KOPT-K1 (cell line): Measurements from ENCODE around the gene DAZL.
A peak's percentile ranks its signal among the peaks of the same experiment; 100 is the strongest.

Experiments
- H3K27ac ChIP-seq: fragments of 200-600 bp; sonication (generic); 2 replicates; pipeline ENCODE4 v1.5.1; 2016; ENCODE audit warnings: antibody characterized with exemption, mild to moderate bottlenecking, low read depth, low read length; ENCODE audit not compliant: poor library complexity, severe bottlenecking
- H3K36me3 ChIP-seq: fragments of 200-600 bp; sonication (generic); 2 replicates; pipeline ENCODE4 v1.5.1; 2017; ENCODE audit warnings: antibody characterized with exemption, mild to moderate bottlenecking, low read length, moderate library complexity; ENCODE audit not compliant: insufficient read depth
- H3K9me3 ChIP-seq: fragments of 200-600 bp; sonication (generic); 2 replicates; pipeline ENCODE4 v1.5.1; 2017; ENCODE audit warnings: antibody characterized with exemption, low read length, mild to moderate bottlenecking; ENCODE audit not compliant: insufficient read depth, poor library complexity, severe bottlenecking

DAZL gene

DNA sequence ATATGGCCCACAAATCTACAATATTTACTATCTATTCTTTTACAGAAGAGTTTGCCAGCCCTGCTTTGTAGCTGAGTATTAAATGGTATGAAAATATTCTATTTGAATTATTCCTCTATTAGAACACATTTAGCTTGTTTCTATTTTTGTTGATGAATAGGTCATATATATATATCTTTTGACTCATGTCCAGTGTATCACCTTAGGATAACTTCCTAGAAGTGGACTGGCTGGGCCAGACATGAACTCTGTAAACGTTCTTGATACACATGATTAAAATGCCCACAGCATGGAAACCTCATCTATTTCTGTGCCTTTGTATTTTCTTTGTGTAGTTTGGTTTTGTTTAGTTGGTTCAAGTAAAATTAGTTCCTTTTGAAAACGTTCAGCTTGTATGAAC, 37.1 kb downstream of the DAZL start:
- Histone ChIP-seq H3K27ac (no peak overlapping the region), H3K9me3 (peaks cover 9% of the 10 kb centered on the region), H3K36me3 (no peaks in the 10 kb centered on the region)

DNA sequence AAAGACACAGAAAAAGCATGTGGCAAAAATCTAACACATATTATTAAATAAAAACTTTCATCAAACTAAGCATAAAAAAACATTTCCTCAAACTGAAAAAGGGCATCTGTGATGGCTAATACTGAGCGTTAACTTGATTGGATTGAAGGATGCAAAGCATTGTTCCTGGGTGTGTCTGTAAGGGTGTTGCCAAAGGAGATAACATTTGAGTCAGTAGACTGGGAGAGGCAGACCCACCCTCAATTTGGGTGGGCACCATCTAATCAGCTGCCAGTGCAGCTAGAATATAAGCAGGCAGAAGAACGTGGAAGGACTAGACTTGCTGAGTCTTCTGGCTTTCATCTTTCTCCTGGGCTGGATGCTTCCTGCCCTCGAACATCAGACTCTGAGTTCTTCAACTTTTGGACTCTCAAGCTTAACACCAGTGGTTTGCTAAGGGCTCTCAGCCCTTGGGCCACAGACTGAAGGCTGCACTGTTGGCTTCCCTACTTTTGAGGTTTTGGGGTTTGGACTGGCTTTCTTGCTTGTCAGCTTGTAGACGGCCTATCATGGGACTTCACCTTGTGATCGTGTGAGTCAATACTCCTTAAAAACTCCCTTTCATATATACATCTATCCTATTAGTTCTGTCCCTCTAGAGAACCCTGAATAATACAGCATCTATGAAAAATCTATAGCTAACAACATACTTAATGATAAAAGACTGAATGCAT, 45.4 kb downstream of the DAZL start:
- H3K36me3 ChIP-seq: no peaks in the 10 kb centered on the region
- peaks cover 6% of the 10 kb centered on the region for H3K9me3 ChIP-seq
- no peak overlapping the region for H3K27ac ChIP-seq

DNA sequence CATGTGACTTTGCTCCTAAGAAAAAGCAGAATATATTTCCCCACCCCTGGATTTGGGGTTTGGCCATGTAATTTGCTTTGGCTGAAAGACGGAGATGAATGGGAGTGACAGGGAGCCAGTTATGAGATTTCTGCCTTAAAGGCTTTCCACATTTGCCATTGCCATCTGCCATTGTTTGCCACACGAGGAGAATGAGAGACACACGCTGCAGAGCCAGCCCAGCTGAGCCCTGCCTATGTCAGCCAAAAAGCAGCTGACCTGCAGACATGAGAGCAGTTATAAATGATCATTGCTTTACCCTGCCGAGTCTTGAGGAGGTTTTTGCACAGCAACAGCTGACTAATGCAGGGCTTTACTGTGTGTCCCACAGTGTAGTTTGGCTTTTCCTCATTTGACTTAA, 51.1 kb downstream of the DAZL start:
- no peaks in the 10 kb centered on the region for H3K36me3 ChIP-seq
- H3K27ac ChIP-seq: no peak overlapping the region
- no peaks in the 10 kb centered on the region for H3K9me3 ChIP-seq

DNA sequence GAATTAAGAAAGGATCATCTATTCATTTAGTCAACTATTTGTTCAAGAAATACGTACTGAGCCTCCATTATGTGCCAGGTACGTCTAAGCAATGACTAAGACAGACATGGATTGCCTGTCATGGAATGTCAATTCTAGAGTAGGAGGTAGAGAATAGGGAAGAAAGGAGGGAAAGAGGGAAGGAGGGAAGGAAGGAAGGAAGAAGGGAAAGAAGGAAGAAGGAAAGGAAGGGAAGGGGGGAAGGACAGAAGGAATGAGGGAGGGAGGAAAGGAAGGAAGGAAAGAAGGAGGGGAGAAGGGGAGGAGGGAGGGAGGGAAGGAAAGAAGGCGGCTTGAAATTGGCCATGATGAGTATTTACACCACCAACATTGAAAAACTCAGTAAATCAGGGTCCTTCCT, 52.5 kb downstream of the DAZL start:
- no peaks in the 10 kb centered on the region for H3K36me3 ChIP-seq
- no peak overlapping the region for H3K27ac ChIP-seq
- no peaks in the 10 kb centered on the region for H3K9me3 ChIP-seq

DNA sequence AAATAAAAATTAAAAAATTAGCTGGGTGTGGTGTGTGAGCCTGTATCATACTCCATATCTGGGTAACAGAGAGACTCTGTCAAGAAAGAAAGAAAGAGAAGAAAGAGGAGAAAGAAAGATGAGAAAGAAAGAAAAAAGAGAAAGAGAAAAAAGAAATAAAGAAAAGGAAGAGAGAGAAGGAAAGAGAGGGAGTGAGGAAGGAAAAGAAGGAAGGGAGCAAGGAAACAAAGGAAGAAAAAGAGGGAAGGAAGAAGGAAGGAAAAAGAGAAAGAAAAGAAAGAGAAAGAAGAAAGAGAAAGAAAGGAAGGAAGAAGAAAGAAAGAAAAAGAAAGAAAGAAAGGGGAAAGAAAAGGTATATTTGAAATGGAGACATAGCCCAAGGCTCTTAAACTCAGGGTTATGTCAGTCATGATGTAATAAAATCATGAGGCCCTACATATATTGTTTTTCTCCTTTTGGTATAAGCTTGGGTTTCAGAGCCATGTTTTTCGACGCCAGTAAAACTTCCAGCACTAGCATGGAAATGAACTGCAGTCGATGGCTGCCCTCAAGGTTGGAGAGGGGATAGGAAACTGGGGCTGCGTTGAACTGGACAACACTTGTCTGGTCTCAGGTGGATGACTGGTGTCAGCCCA, 53.8 kb downstream of the DAZL start:
- peak overlapping the region; percentile 34 for H3K27ac ChIP-seq
- no peaks in the 10 kb centered on the region for H3K36me3 ChIP-seq
- H3K9me3 ChIP-seq: no peaks in the 10 kb centered on the region

DNA sequence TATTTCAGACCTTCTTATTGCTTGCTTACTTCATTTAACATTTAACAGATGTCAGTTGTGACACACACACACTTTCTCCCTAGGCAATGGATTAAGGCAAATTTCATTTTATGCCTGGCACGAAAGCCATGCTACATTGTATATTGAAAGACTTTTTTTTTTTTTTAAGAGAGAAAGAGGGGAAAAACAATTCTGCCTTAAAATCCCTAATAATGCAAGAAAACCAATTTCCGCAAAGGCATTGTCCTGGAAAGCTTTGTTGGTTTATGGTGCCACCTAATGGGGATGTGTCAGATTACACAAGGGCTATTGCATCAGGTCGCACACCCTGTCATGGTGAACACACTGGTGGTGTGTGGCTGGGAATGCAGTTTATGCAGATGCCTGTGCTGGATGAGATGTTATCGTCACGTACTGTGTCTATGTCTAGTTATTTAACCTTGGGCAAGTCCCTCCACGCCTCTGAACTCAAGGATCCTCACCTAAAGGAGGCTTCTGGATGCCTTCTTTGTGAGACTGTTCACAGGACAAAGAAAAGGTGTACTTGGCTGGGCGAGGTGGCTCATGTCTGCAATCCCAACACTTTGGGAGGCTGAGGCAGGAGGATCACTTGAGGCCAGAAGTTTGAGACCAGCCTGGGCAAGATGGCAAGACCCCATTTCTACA, 54.4 kb downstream of the DAZL start:
- peak overlapping the region; percentile 34 for H3K27ac ChIP-seq

DNA sequence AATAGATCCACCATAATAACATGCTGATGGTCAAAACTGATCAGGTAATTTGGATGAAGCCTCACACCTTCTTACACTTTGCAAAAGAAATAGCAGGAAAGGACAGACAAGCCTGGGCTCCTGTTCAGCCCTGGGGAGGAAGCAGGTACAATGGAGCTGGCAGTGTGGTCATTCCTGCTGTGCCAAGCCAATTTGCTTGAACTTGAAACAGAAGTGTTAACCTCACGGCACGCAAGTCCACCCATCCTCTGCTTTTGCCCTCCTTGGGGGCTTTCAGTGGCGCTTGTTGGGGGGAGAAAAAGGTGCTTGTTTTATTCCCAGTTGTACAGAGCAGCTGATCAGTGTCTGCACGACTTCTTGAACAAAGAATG, 54.9 kb downstream of the DAZL start:
- Histone ChIP-seq H3K27ac (peak overlapping the region; percentile 21), H3K36me3 (no peaks in the 10 kb centered on the region), H3K9me3 (no peaks in the 10 kb centered on the region)

More for the DNA sequence above, 54.4 kb downstream of the DAZL start:
- H3K36me3 ChIP-seq: no peaks in the 10 kb centered on the region
- H3K9me3 ChIP-seq: no peaks in the 10 kb centered on the region

DNA sequence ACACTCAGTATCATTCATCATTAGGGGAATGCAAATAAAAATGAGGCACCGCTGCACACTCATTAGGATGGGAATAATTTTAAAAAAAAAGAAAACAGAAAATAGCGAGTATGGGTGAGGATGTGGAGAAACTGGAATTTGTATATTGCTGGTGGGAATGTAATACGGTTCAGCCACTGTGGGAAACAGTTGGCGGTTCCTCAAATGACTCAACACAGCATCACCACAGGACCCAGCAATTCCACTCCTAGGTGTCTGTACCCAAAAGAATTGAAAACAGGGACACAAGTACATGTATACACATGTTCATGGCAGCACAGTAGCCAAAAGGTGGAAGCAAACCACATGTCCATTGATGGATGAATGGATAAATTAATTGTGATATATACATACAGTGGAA, 56.5 kb downstream of the DAZL start:
- H3K9me3 ChIP-seq: no peaks in the 10 kb centered on the region
- H3K36me3 ChIP-seq: no peaks in the 10 kb centered on the region
- no peak overlapping the region for H3K27ac ChIP-seq

DNA sequence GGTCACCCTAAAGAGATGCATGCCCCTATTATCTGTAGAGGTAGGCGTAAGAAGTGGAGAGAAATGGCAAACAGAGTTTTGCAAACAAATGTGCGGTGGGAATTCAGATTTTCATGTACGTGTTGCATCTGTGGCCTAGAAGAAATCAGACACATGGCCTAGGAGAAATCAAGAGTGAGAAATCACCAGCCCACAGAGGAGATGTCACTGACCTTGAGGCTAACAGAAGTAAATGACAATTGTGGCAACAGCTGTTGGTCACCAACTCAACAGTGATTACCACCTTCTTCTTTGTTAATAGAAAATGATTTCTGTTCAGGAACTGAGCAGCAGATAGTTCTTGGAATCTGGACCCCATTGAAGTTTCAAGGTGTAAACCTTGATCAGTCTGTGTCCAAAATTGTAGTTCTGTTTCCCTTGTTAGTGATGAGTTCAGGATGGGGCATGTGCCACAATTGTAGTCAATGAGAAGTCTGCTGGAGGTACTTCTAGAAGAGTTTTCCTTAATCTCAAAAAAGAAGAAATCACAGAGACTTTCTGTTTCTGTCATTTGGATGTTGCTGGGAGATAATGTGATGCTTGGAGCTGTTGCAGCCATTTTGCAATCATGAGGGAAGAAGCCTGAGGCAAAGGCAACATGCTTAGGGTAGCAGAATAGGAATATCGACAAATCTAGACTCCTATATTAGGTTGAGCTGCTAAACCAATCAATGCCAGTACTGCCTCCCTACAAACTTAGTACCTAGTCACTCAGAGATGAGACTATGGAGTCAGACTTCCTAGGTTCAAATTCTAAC, 57.5 kb downstream of the DAZL start:
- Histone ChIP-seq H3K9me3 (no peaks in the 10 kb centered on the region), H3K36me3 (no peaks in the 10 kb centered on the region), H3K27ac (no peak overlapping the region)

DNA sequence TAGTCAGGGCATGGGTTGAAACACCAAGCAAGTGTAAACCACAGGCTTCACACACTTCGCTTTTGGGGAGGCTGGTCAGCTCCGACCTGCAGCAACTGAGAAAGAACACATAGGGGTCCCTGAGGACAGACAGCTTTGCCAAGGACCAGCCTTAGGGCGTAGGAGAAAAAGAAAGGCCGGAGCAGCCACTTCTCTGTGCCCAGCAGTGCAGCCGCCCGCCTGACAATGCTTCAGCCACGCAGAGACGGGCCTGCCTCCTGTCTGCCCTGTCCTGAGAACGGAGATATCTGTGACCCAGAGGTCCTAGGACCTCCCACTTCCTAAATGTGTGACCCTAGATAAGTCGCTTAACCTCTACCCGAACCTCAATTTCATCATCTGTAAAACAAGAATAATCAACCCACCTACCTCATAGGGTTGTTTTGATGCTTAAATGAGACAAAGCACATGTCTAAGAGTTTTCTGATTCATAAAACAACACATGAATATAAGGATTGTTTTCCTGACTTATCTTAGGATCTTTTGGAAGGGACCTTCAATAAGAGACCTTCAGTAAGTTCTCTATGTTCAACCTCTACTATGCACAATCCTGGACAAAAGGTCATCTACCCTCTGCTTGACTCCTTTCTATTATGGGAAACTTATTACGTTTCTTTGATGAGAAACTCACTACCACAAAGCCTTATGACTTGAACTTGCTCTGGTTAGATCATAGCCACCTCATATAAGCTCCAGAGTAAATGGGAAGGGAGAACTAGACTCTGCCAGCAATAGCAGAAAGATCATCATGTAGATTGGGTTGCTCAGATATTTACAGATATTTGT, 58.8 kb downstream of the DAZL start:
- Histone ChIP-seq H3K9me3 (no peaks in the 10 kb centered on the region), H3K27ac (no peak overlapping the region), H3K36me3 (no peaks in the 10 kb centered on the region)

DNA sequence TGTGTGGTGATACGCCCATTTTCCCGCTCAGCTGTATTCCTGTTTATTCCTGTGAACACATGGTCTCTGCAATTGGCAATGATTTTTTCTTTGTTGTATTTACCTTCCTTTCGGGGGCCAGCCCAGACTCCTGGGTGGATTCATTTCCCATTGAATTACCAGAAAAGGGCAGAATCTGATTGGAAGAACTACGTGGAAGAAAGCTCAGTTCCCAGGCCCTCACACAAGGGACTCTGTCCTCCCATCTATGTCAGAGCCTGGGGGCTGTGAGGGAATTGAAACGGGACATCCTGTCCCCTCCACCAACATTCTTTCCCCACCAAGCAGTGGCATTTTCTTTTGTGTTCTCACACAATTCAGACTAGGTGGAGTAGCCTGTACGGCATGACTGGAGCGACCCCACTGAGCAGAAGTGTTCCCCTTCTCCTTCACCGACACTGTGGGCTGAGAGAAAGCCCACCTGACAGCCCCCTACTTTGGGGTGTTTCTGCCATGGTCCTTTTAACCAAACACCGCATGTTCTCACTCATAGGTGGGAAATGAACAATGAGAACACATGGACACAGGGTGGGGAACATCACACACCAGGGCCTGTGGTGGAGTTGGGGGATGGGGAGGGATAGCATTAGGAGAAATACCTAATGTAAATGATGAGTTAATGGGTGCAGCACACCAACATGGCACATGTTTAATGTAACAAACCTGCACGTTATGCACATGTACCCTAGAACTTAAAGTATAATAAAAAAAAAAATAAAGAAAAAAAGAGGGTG, 59.6 kb downstream of the DAZL start:
- no peak overlapping the region for H3K27ac ChIP-seq
- H3K36me3 ChIP-seq: no peaks in the 10 kb centered on the region
- no peaks in the 10 kb centered on the region for H3K9me3 ChIP-seq

DNA sequence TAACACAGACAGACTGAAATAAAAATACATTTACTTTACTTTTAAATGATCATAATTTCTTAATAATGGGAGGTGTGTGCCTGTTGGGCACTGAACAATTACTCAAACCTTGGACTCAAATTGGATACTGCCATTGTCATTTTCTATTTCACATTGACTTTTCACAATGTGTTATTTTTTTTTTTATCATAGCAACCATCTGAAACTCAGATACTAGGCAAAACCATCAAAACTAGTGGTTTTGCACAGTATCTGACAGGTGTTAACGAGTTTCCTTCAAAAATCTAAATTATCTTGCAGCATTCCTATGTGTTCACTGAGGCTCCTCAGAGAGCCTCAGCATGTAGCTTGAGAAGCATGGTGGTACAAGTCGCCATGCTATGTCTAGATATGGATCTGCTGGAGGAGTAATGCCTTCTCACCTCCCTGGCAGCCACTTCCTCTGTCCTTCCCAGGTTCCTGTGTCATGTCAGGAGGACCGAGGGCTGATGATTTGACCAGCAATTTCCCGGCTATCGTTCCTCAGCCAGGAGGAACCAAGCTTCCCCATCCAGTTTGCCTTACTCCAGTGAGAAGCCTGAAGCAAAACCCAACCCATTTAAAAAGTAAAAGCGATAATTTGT, 61.9 kb downstream of the DAZL start:
- H3K9me3 ChIP-seq: no peaks in the 10 kb centered on the region

DNA sequence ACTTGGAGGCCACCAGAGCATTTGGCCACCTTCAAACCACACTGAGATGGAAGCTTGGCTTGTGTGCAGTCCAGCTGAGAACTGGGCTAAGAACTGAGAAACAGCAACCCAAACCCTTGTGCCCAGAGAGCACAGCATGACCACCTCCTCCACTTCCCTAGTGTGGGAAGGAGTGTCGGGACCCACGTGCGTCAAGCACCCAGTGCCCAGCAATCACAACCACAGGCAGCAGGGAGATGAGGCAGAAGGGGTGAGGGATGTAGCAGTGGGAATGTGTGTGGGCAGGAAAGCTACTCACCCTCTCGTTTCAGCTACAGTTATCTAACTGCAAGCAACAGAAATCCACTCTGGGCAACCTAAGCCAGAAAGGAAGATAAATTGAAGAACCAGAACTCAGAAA, 66.7 kb downstream of the DAZL start:
- H3K27ac ChIP-seq: no peak overlapping the region
- no peaks in the 10 kb centered on the region for H3K36me3 ChIP-seq
- no peaks in the 10 kb centered on the region for H3K9me3 ChIP-seq

More for the DNA sequence above, 61.9 kb downstream of the DAZL start:
- Histone ChIP-seq H3K36me3 (no peaks in the 10 kb centered on the region), H3K27ac (peak overlapping the region; percentile 8)
